Upper lobe of right lung (tissue), 1 donor: Measurements from ENCODE around the gene KCNMA1. TPM values are rescaled to one million over a fixed set of nuclear protein-coding genes. Genes with fewer than 3 reads are reported as not detected.

Source experiments
- ATAC-seq: fragments of 200-7000 bp; cut with Tn5 transposase; one replicate; pipeline ENCODE4 v1.9.1; 2020; ENCODE audit warnings: mild to moderate bottlenecking, moderate library complexity
- DNase-seq: peaks from one replicate; pipeline ENCODE4 v3.0.0-alpha.2; 2020
- H3K27ac ChIP-seq: fragments of 200-600 bp; one replicate; pipeline ENCODE4 v1.8.0; 2022
- H3K27me3 ChIP-seq: fragments of 200-600 bp; one replicate; pipeline ENCODE4 v1.8.0; 2022; ENCODE audit warnings: mild to moderate bottlenecking
- H3K36me3 ChIP-seq: fragments of 200-600 bp; one replicate; pipeline ENCODE4 v1.8.0; 2022
- H3K4me1 ChIP-seq: fragments of 200-600 bp; one replicate; pipeline ENCODE4 v1.8.0; 2022
- H3K4me3 ChIP-seq: fragments of 200-600 bp; one replicate; pipeline ENCODE4 v1.8.0; 2022; ENCODE audit warnings: mild to moderate bottlenecking
- H3K9me3 ChIP-seq: fragments of 200-600 bp; one replicate; pipeline ENCODE4 v1.8.0; 2022
- intact Hi-C: fragments of 100-400 bp; cut with DNase I; formaldehyde crosslinking; loops from one replicate; pipeline ENCODE4 v1.11.0; 2022
- total RNA-seq: library from RNA; stranded (reverse); fragmentation: NEBNext Ultra II Directional; extraction: Animal tissue kit (Norgen Biotek cat#: 25700); gene quantifications from one replicate; pipeline ENCODE4 v1.2.1, GENCODE V29; 2021
- TF ChIP-seq, protein P1 (sequence below): fragments of 200-600 bp; IDR thresholded peaks from one replicate; pipeline ENCODE4 v1.8.0; 2022; ENCODE audit warnings: antibody characterized with exemption
- donor health status: DM: no; HTN: yes; CAD: no; lungs with severe emphysema.

The KCNMA1 gene
- total RNA-seq, 1 donor from 2014 or later: 26.3 TPM

DNA sequence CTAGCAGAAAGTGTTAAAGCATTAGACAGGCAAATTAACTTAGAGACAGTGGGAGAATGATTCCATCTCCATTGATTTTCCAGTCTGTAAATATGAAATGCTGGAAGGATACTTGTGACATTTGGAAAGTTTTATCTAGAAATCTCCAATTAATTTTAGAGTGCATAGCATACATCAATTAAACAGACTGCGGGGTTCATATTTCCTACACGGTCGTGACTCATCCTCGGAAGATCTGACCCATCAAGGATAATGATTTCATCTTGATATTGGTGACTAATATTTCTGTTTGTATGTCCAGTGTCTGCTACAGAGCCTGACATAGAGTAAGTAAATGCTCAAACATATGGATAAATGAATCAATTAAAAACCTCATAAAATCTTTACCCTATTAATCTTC is 474.9 kb downstream of the KCNMA1 start:
- Histone ChIP-seq H3K27me3 (peaks cover 14% of the 10 kb centered on the region), H3K36me3 (no peaks in the 10 kb centered on the region), H3K4me3 (no peak overlapping the region), H3K27ac (no peak overlapping the region), H3K4me1 (no peaks in the 10 kb centered on the region), H3K9me3 (no peaks in the 10 kb centered on the region)
- ATAC-seq (no peak), DNase-seq (no peak)
- intact Hi-C loops: no loop called here
- TF ChIP-seq, protein P1, sequence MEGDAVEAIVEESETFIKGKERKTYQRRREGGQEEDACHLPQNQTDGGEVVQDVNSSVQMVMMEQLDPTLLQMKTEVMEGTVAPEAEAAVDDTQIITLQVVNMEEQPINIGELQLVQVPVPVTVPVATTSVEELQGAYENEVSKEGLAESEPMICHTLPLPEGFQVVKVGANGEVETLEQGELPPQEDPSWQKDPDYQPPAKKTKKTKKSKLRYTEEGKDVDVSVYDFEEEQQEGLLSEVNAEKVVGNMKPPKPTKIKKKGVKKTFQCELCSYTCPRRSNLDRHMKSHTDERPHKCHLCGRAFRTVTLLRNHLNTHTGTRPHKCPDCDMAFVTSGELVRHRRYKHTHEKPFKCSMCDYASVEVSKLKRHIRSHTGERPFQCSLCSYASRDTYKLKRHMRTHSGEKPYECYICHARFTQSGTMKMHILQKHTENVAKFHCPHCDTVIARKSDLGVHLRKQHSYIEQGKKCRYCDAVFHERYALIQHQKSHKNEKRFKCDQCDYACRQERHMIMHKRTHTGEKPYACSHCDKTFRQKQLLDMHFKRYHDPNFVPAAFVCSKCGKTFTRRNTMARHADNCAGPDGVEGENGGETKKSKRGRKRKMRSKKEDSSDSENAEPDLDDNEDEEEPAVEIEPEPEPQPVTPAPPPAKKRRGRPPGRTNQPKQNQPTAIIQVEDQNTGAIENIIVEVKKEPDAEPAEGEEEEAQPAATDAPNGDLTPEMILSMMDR: no peak

GRCh38 chr10:77160679-77161078 is 476.9 kb downstream of the KCNMA1 start:
- no peak for ATAC-seq
- Histone ChIP-seq H3K27ac (no peak overlapping the region), H3K36me3 (no peaks in the 10 kb centered on the region), H3K4me3 (no peak overlapping the region), H3K9me3 (no peaks in the 10 kb centered on the region), H3K4me1 (no peaks in the 10 kb centered on the region), H3K27me3 (peaks cover 14% of the 10 kb centered on the region)
- TF ChIP-seq, protein P1: no peak
- no peak for DNase-seq
- intact Hi-C loops: no loop called here

- Histone ChIP-seq H3K9me3 (no peaks in the 10 kb centered on the region), H3K36me3 (no peaks in the 10 kb centered on the region), H3K27ac (no peak overlapping the region), H3K4me1 (no peaks in the 10 kb centered on the region), H3K4me3 (no peak overlapping the region), H3K27me3 (peaks cover 5% of the 10 kb centered on the region)
- intact Hi-C loops: no loop called here
- DNase-seq: no peak
- ATAC-seq: no peak
- TF ChIP-seq, protein P1: no peak
Measured at GRCh38 chr10:77159538-77160110, 478.0 kb downstream of the KCNMA1 start.

DNA sequence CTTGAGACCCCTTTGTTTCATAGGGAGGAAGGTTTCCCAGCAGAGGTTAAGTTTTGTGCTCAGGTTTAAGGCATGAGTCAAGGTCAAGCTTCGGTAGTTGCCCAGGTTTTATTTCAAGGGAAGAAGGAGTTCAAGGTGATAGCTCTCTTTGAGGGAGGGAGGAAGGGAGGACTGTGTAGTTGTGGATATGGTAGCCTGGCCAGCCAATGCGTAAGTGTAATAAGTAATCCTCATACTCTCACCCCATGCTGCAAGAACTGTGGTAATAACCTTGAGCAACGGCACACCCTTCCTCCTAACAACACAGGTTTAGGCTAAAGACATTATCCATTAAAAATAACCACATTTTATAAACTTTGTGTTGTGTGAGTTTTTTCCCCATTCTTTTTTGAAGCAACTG is 478.9 kb downstream of the KCNMA1 start:
- TF ChIP-seq, protein P1: no peak
- no peaks in the 10 kb centered on the region for H3K4me1 ChIP-seq
- no peaks in the 10 kb centered on the region for H3K36me3 ChIP-seq
- ATAC-seq (no peak), DNase-seq (no peak)
- H3K4me3 ChIP-seq: no peak overlapping the region
- intact Hi-C loops: no loop called here
- H3K27me3 ChIP-seq: peaks cover under 1% of the 10 kb centered on the region
- H3K27ac ChIP-seq: no peak overlapping the region
- no peaks in the 10 kb centered on the region for H3K9me3 ChIP-seq

DNA sequence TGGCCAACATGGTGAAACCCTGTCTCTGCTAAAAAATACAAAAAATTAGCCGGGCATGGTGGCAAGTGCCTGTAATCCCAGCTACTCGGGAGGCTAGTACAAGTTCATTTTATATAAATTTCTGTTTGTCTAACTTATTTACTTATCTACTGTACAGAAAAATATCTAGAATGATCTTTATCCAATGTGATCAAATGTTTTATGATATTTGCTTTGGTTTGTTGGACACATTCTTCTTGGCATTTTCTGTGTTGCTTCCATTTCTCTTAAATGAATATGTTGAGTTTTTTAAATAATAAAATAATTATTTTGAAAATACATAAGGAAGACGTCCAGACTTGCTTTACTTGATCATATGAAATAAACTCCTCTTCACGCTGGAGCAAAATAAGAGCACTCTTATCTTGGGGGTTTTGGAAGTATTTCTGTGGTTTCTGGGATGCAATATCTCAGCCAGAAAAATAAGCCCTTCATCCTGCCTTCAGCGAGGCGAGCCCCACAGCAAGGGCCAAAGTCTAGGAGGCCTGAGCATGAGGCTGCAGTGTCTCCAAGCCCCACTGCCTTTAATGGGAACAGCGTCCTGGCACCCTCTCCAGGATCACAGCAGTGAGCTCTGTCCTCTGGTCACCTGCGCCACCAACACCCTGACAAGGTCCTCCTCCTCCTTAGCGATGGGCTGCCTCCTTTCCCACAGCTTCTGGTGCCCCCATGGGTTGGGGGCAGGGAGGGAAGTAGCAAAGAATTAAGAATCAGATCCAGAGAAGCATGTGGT is 480.2 kb downstream of the KCNMA1 start:
- ATAC-seq (no peak), DNase-seq (no peak)
- intact Hi-C loops: no loop called here
- TF ChIP-seq, protein P1: no peak
- no peak overlapping the region for H3K4me3 ChIP-seq
- no peaks in the 10 kb centered on the region for H3K9me3 ChIP-seq
- H3K27me3 ChIP-seq: no peaks in the 10 kb centered on the region
- no peaks in the 10 kb centered on the region for H3K36me3 ChIP-seq
- H3K4me1 ChIP-seq: no peaks in the 10 kb centered on the region
- no peak overlapping the region for H3K27ac ChIP-seq
